Spinal cord (tissue), 10 donors: ENCODE results near the gene LCN2. TPM values are rescaled to one million over a fixed set of nuclear protein-coding genes. Genes with fewer than 3 reads are reported as not detected.

Experiments
- DNase-seq, 6 donors: peaks; one replicate each; pipeline versions ENCODE4 v3.0.0 to v3.0.0-alpha.2; 2013 to 2015; ENCODE audit warnings: low spot score in 6 of 6, low read depth in 4 of 6
- H3K27ac ChIP-seq: one replicate; pipeline ENCODE4 v1.5.1; 2013; ENCODE audit warnings: low read depth, low read length, control low read depth
- H3K27me3 ChIP-seq: one replicate; pipeline ENCODE4 v1.6.1; 2013; ENCODE audit warnings: low read length; ENCODE audit not compliant: control insufficient read depth, insufficient read depth
- H3K36me3 ChIP-seq: one replicate; pipeline ENCODE4 v1.6.1; 2013; ENCODE audit warnings: low read length; ENCODE audit not compliant: control insufficient read depth, insufficient read depth
- H3K4me1 ChIP-seq: one replicate; pipeline ENCODE4 v1.6.1; 2013; ENCODE audit warnings: low read length; ENCODE audit not compliant: control insufficient read depth, insufficient read depth
- H3K4me3 ChIP-seq: one replicate; pipeline ENCODE4 v1.5.1; 2013; ENCODE audit warnings: low read depth, low read length, control low read depth
- H3K9me3 ChIP-seq: one replicate; pipeline ENCODE4 v1.6.1; 2013; ENCODE audit warnings: low read length; ENCODE audit not compliant: control insufficient read depth, insufficient read depth
- WGBS: methylation state at CpG from one replicate; pipeline ENCODE4 v1.1.5; 2013; ENCODE audit warnings: missing lambda C conversion rate; ENCODE audit not compliant: insufficient coverage; 5-methylcytosine and 5-hydroxymethylcytosine counted together
- polyA plus RNA-seq, 2 donors: library from polyadenylated mRNA; unstranded; fragments of 120-200 nt; gene quantifications; one replicate each; pipeline ENCODE4 v1.2.1, GENCODE V29; 2013; ENCODE audit not compliant: insufficient read length in 2 of 2
- total RNA-seq, 2 donors: library from RNA; depleted of rRNA in 1 of 2; stranded (reverse); fragments of 120-200 nt in 1 of 2; fragments of >200 nt in 1 of 2; gene quantifications; one replicate each; pipeline versions ENCODE4 v1.2.3 to v1.2.4, GENCODE V29; 2013 to 2014
- donor health status: healthy.

LCN2 gene
- total and polyA plus RNA-seq, 4 donors = 0.28 to 14.1 (median 0.29) TPM; not detected in 1

- no peaks in the 10 kb centered on the region for H3K27me3 ChIP-seq
- H3K4me1 ChIP-seq = peaks cover 17% of the 10 kb centered on the region
- WGBS = 74% methylated on average over 2 of the region's 5 CpGs
- H3K27ac ChIP-seq = no peak overlapping the region
- no peaks in the 10 kb centered on the region for H3K36me3 ChIP-seq
- no peak for DNase-seq
- H3K4me3 ChIP-seq = no peak overlapping the region
- H3K9me3 ChIP-seq = no peaks in the 10 kb centered on the region
Measured at GRCh38 chr9:128148509-128149000, 698 bp upstream of the LCN2 start.

- DNase-seq = no peak
- no peaks in the 10 kb centered on the region for H3K36me3 ChIP-seq
- peaks cover 17% of the 10 kb centered on the region for H3K4me1 ChIP-seq
- no peaks in the 10 kb centered on the region for H3K9me3 ChIP-seq
- no peak overlapping the region for H3K27ac ChIP-seq
- 63% methylated on average over 6 of the region's 11 CpGs for WGBS
- H3K27me3 ChIP-seq = no peaks in the 10 kb centered on the region
- H3K4me3 ChIP-seq = no peak overlapping the region
Measured at GRCh38 chr9:128149951-128150593, 819 bp downstream of the LCN2 start.

GRCh38 chr9:128150594-128151308, 1.5 kb downstream of the LCN2 start:
- H3K4me1 ChIP-seq = peaks cover 17% of the 10 kb centered on the region
- no peaks in the 10 kb centered on the region for H3K36me3 ChIP-seq
- H3K27ac ChIP-seq = no peak overlapping the region
- WGBS = 58% methylated on average over 19 of the region's 19 CpGs
- H3K4me3 ChIP-seq = no peak overlapping the region
- no peaks in the 10 kb centered on the region for H3K9me3 ChIP-seq
- H3K27me3 ChIP-seq = no peaks in the 10 kb centered on the region
- DNase-seq = no peak

GRCh38 chr9:128151309-128152132, 2.3 kb downstream of the LCN2 start:
- H3K4me1 ChIP-seq = peaks cover 17% of the 10 kb centered on the region
- WGBS = 94% methylated on average over 11 of the region's 18 CpGs
- H3K9me3 ChIP-seq = no peaks in the 10 kb centered on the region
- DNase-seq = no peak
- no peak overlapping the region for H3K27ac ChIP-seq
- H3K4me3 ChIP-seq = no peak overlapping the region
- no peaks in the 10 kb centered on the region for H3K27me3 ChIP-seq
- no peaks in the 10 kb centered on the region for H3K36me3 ChIP-seq

- no peaks in the 10 kb centered on the region for H3K36me3 ChIP-seq
- no peaks in the 10 kb centered on the region for H3K9me3 ChIP-seq
- no peak for DNase-seq
- 92% methylated on average over 11 of the region's 13 CpGs for WGBS
- H3K4me3 ChIP-seq = no peak overlapping the region
- H3K27ac ChIP-seq = no peak overlapping the region
- H3K27me3 ChIP-seq = no peaks in the 10 kb centered on the region
- H3K4me1 ChIP-seq = peaks cover 17% of the 10 kb centered on the region
Measured at GRCh38 chr9:128152133-128153059, 3.1 kb downstream of the LCN2 start.

GRCh38 chr9:128153060-128153946, 4.0 kb downstream of the LCN2 start:
- Histone ChIP-seq H3K36me3 (no peaks in the 10 kb centered on the region), H3K27me3 (no peaks in the 10 kb centered on the region), H3K9me3 (no peaks in the 10 kb centered on the region), H3K4me1 (peaks cover 14% of the 10 kb centered on the region), H3K4me3 (no peak overlapping the region), H3K27ac (no peak overlapping the region)
- 74% methylated on average over 18 of the region's 26 CpGs for WGBS
- DNase-seq = no peak

- H3K27ac ChIP-seq = no peak overlapping the region
- H3K27me3 ChIP-seq = no peaks in the 10 kb centered on the region
- no peak for DNase-seq
- no peaks in the 10 kb centered on the region for H3K9me3 ChIP-seq
- no peak overlapping the region for H3K4me3 ChIP-seq
- WGBS = 86% methylated on average over 7 of the region's 13 CpGs
- peaks cover 6% of the 10 kb centered on the region for H3K4me1 ChIP-seq
- no peaks in the 10 kb centered on the region for H3K36me3 ChIP-seq
Measured at GRCh38 chr9:128153947-128154695, 4.9 kb downstream of the LCN2 start.
